GM19193 (cell line): ENCODE measurements around the gene PPM1B.

Experiments used
- POLR2A ChIP-seq: IDR thresholded peaks from 4 replicates; pipeline ENCODE4 v1.6.1; 2011; ENCODE audit not compliant: insufficient read depth, insufficient read length; ENCODE audit errors: extremely low read depth

Gene PPM1B

GRCh38 chr2:44207102-44207501 is 38.4 kb downstream of the PPM1B start:
- TF ChIP-seq POLR2A = no peak

GRCh38 chr2:44210362-44210761 is 41.7 kb downstream of the PPM1B start:
- no peak for TF ChIP-seq POLR2A

- TF ChIP-seq POLR2A = no peak
Measured at GRCh38 chr2:44211183-44211582, 42.5 kb downstream of the PPM1B start.

- no peak for TF ChIP-seq POLR2A
Measured at GRCh38 chr2:44212302-44212701, 43.6 kb downstream of the PPM1B start.

DNA sequence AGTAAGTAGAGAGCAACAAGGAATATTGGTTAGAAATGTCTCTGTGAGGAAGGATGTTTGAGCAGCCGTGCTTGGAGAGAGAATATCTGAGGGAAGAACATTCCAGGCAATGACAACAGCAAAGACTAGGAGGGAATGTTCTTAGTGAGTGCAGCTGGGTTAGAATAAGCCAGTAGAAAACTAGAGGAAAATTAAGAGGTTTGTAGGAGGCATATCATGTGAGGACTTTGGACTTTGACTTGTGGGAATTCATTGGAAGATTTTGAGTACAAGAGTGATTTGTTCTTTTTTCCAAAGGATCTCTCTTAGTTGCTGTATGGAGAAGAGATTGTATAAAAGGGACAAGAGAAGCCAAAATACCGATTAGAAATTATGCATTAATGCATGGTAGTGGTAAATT is 47.2 kb downstream of the PPM1B start:
- no peak for TF ChIP-seq POLR2A

- no peak for TF ChIP-seq POLR2A
Measured at GRCh38 chr2:44218771-44219170, 50.1 kb downstream of the PPM1B start.

GRCh38 chr2:44226753-44227152 is 58.1 kb downstream of the PPM1B start:
- no peak for TF ChIP-seq POLR2A

DNA sequence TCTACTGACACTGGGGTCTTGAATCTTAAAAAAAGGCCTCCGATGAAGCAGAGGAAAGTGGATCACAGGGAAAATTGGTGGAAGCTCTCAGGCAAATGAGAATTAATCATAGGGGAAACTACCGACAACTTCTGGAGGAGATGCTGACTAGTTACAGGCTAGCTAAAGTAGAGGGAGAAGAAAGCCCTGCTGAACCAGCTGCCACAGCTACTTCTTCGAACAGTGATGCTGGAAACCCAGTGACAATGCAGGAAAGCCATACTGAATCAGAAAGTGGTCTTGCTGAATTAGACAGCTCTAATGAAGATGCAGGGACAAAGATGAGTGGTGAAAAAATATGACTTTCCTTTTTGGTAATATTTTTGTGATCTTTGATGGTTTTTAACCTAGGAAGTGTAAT is 61.7 kb downstream of the PPM1B start:
- no peak for TF ChIP-seq POLR2A

DNA sequence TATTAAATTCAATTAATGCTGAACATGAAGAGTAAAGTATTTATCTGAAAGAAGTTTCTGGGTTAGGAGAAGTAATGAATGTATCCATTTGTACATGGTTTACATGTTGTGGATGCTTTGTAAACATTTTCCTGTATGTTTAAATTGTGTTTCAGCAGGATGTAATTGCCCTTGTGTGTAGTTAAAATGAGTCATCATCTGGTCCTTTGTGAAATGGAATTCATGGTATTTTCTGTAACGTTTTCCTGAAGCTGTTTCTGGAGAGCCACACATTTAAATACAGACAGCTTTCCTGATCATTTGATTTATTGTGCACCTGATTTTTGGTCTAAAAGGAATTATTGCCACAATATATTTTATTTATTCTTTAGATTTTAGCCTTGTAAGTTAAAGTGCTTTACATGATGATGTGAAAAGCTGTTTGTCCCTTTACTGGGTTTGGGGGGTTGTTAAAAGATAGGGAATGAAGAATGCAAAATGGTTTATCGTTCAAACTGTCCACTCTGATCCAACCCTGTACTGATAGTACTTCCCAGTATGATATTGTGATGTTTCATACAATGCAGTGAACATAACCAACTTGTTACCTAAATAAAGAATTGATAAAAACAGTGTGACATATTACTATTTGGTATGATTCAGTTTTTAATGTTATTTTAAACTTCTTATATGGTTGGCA is 64.9 kb downstream of the PPM1B start:
- TF ChIP-seq POLR2A = no peak

DNA sequence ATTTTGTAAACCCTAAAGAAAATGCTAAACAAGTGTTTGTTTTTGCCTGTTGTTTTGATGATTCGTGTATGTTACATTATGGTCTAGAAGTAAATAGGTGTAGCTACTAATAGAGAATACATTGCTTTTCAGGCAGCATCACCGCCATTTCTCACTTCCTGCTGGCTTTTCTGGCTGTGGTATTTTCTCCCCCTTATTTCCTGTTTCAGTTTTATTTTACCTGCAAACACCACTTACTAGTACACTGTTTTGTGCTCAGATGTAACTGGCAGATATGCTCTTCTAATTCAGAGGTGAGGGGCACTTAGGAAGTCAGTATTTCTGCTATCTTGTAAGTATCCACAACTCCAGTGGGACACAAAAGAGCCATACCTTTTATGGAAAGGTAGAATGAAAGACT is 68.5 kb downstream of the PPM1B start:
- no peak for TF ChIP-seq POLR2A

- no peak for TF ChIP-seq POLR2A
Measured at GRCh38 chr2:44242904-44243303, 74.2 kb downstream of the PPM1B start.

GRCh38 chr2:44244135-44244871 is 75.6 kb downstream of the PPM1B start:
- no peak for TF ChIP-seq POLR2A

DNA sequence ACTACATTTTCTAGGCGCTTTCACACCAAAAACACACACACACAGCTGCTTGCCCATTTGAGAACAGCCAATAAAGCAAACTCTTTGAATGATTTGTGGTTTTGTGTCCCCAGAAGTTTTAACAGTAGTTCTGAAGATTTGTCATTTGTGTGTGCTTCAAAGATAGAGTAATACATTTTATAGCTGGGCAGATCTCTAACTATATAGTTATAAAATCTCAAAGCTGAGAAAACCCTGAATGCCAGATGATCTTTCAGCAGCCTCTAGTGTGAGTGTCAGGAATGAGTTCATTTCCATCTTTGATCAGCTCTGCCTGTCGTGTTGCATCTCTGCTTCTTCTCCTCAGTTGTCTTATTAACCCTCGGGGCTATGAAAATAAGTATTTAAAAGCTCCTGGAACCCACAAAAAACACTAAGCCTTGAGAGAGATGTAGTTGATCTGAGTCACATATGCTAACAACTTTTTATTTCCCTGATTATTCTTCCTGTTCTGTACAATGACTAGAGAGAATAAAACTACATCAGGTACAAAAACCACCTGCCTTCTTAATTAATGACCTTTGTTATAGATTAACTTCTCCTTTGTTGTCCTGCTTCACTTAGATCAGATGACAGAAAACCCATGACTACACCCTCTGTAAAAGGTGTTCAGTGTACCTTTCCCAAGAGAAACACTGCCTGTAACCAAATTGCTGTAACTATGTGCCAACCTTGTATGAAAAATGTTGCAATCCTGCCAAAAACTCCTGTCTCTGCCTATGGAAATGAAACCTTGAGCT is 76.6 kb downstream of the PPM1B start:
- no peak for TF ChIP-seq POLR2A

- TF ChIP-seq POLR2A = no peak
Measured at GRCh38 chr2:44246436-44246835, 77.8 kb downstream of the PPM1B start.

- no peak for TF ChIP-seq POLR2A
Measured at GRCh38 chr2:44246840-44247369, 78.2 kb downstream of the PPM1B start.
